ENCODE measurements around the gene FGF2. TPM values are rescaled to one million over a fixed set of nuclear protein-coding genes. Genes with fewer than 3 reads are reported as not detected.

The FGF2 gene
- total RNA-seq, 3 donors from 2014 or later = 0.37 to 0.84 (median 0.73) TPM

- Mint-ChIP-seq H3K27me3 (ENCODE audit: low read depth) (peaks cover 24% of the 10 kb centered on the region), H3K4me3 (no peak overlapping the region), H3K9me3 (peaks cover 4% of the 10 kb centered on the region), H3K4me1 (ENCODE audit: low read depth) (no peaks in the 10 kb centered on the region), H3K36me3 (ENCODE audit: insufficient read depth) (peaks cover 2% of the 10 kb centered on the region)
- no peak for ATAC-seq
- DNase-seq = no peak
Measured at GRCh38 chr4:122875949-122876348, 49.3 kb downstream of the FGF2 start.

DNA sequence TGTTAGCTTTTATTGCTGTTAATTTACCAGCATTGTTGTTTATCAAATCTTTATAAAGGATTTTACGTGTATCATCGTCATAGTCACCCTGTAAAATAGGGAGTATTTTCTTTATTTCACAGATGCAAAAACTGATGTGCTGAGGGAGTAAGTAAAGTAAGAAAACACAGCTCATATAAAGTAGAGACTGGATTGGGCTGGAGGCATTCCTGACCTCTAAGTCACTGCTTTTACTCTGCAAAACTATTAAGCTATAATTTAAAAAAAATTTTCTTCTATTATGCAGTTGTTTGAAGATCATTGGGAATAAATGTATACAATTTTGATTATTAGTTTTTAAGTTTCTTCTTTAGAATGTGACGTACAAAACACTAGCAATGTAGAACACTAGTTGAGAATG is 49.8 kb downstream of the FGF2 start:
- no peak overlapping the region for H3K4me3 Mint-ChIP-seq

GRCh38 chr4:122879001-122879400 is 52.4 kb downstream of the FGF2 start:
- no peaks in the 10 kb centered on the region for H3K4me1 Mint-ChIP-seq (ENCODE audit: low read depth)
- no peak for DNase-seq
- peaks cover 6% of the 10 kb centered on the region for H3K27me3 Mint-ChIP-seq (ENCODE audit: low read depth)
- peaks cover 6% of the 10 kb centered on the region for H3K36me3 Mint-ChIP-seq (ENCODE audit: insufficient read depth)
- H3K9me3 Mint-ChIP-seq = peaks cover 11% of the 10 kb centered on the region
- no peak for ATAC-seq
- H3K4me3 Mint-ChIP-seq = no peak overlapping the region

More for the DNA sequence above, 49.8 kb downstream of the FGF2 start:
- Mint-ChIP-seq H3K4me1 (ENCODE audit: low read depth) (no peaks in the 10 kb centered on the region), H3K36me3 (ENCODE audit: insufficient read depth) (peaks cover 3% of the 10 kb centered on the region), H3K27me3 (ENCODE audit: low read depth) (peaks cover 25% of the 10 kb centered on the region), H3K9me3 (peaks cover 8% of the 10 kb centered on the region)
- no peak for DNase-seq
- ATAC-seq = no peak

DNA sequence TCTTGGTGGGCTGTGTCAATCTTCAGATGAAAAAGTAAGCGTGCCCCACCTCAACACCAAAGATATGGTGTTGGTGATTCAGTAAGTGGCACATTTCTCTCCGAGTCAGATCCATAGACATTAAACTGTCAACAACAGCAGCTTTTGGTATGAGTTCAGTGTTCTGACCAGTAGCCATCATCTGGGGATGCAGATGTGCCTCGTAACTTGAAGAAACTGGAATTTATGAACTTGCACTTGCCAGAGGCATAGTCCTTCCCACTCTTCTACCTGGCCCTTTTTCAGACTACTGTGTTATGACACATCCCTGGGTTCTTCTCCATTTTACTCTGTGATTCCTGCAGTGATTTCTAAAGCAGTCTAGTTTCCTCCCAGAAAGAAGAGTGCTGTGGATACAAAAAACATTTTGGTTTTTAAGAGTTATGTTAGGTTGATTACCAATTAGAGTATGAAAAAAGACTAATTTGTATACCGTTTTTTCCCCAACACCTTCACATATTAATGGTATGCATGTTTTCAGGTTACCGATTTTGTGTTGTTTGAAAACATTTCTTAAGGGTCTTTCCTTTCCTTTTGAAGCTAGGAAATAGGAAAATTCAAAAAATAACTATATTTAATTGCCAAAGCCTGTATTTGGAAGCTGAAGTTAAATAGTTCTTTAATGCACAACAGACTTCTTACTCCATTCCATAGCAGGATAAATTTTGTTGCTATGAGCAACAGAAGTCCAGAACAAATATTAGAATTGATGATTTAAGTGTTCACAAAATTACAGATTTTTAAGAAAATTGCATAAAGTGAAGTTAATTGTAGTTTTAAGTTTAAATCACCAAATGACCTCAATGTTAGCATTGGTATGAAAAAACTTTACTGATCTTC is 56.5 kb downstream of the FGF2 start:
- no peak overlapping the region for H3K4me3 Mint-ChIP-seq
- DNase-seq = no peak
- H3K36me3 Mint-ChIP-seq (ENCODE audit: insufficient read depth) = peaks cover 6% of the 10 kb centered on the region
- H3K27me3 Mint-ChIP-seq (ENCODE audit: low read depth) = peaks cover 6% of the 10 kb centered on the region
- no peak for ATAC-seq
- H3K4me1 Mint-ChIP-seq (ENCODE audit: low read depth) = no peaks in the 10 kb centered on the region
- H3K9me3 Mint-ChIP-seq = peaks cover 11% of the 10 kb centered on the region

- peaks cover 6% of the 10 kb centered on the region for H3K36me3 Mint-ChIP-seq (ENCODE audit: insufficient read depth)
- ATAC-seq = no peak
- peaks cover 4% of the 10 kb centered on the region for H3K27me3 Mint-ChIP-seq (ENCODE audit: low read depth)
- H3K4me1 Mint-ChIP-seq (ENCODE audit: low read depth) = no peaks in the 10 kb centered on the region
- no peak overlapping the region for H3K4me3 Mint-ChIP-seq
- H3K9me3 Mint-ChIP-seq = peaks cover 11% of the 10 kb centered on the region
- no peak for DNase-seq
Measured at GRCh38 chr4:122884499-122884898, 57.9 kb downstream of the FGF2 start.

GRCh38 chr4:122889726-122890125 is 63.1 kb downstream of the FGF2 start:
- ATAC-seq (no peak), DNase-seq (no peak)
- Mint-ChIP-seq H3K4me3 (no peak overlapping the region), H3K9me3 (no peaks in the 10 kb centered on the region), H3K27me3 (ENCODE audit: low read depth) (no peaks in the 10 kb centered on the region), H3K36me3 (ENCODE audit: insufficient read depth) (no peaks in the 10 kb centered on the region), H3K4me1 (ENCODE audit: low read depth) (no peaks in the 10 kb centered on the region)

- DNase-seq = no peak
- no peak for ATAC-seq
- no peaks in the 10 kb centered on the region for H3K27me3 Mint-ChIP-seq (ENCODE audit: low read depth)
- H3K9me3 Mint-ChIP-seq = no peaks in the 10 kb centered on the region
- no peak overlapping the region for H3K4me3 Mint-ChIP-seq
- no peaks in the 10 kb centered on the region for H3K36me3 Mint-ChIP-seq (ENCODE audit: insufficient read depth)
- no peaks in the 10 kb centered on the region for H3K4me1 Mint-ChIP-seq (ENCODE audit: low read depth)
Measured at GRCh38 chr4:122890147-122890795, 63.6 kb downstream of the FGF2 start.

GRCh38 chr4:122894827-122895226 is 68.2 kb downstream of the FGF2 start:
- no peaks in the 10 kb centered on the region for H3K9me3 Mint-ChIP-seq
- no peak for ATAC-seq
- DNase-seq = no peak
- H3K36me3 Mint-ChIP-seq (ENCODE audit: insufficient read depth) = no peaks in the 10 kb centered on the region
- no peak overlapping the region for H3K4me3 Mint-ChIP-seq
- H3K27me3 Mint-ChIP-seq (ENCODE audit: low read depth) = no peaks in the 10 kb centered on the region
- H3K4me1 Mint-ChIP-seq (ENCODE audit: low read depth) = no peaks in the 10 kb centered on the region

DNA sequence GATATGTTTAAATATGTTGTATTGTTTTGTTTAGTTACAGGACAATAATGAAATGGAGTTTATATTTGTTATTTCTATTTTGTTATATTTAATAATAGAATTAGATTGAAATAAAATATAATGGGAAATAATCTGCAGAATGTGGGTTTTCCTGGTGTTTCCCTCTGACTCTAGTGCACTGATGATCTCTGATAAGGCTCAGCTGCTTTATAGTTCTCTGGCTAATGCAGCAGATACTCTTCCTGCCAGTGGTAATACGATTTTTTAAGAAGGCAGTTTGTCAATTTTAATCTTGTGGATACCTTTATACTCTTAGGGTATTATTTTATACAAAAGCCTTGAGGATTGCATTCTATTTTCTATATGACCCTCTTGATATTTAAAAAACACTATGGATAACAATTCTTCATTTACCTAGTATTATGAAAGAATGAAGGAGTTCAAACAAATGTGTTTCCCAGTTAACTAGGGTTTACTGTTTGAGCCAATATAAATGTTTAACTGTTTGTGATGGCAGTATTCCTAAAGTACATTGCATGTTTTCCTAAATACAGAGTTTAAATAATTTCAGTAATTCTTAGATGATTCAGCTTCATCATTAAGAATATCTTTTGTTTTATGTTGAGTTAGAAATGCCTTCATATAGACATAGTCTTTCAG is 68.8 kb downstream of the FGF2 start:
- H3K36me3 Mint-ChIP-seq (ENCODE audit: insufficient read depth) = peaks cover 2% of the 10 kb centered on the region
- no peaks in the 10 kb centered on the region for H3K27me3 Mint-ChIP-seq (ENCODE audit: low read depth)

DNA sequence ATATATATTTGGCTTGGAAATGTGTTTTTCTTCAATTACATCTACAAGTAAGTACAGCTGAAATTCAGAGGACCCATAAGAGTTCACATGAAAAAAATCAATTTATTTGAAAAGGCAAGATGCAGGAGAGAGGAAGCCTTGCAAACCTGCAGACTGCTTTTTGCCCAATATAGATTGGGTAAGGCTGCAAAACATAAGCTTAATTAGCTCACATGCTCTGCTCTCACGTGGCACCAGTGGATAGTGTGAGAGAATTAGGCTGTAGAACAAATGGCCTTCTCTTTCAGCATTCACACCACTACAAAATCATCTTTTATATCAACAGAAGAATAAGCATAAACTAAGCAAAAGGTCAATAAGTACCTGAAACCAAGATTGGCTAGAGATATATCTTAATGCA is 69.6 kb downstream of the FGF2 start:
- no peak overlapping the region for H3K4me3 Mint-ChIP-seq
- DNase-seq (no peak), ATAC-seq (no peak)
- H3K27me3 Mint-ChIP-seq (ENCODE audit: low read depth) = no peaks in the 10 kb centered on the region
- H3K9me3 Mint-ChIP-seq = no peaks in the 10 kb centered on the region
- H3K4me1 Mint-ChIP-seq (ENCODE audit: low read depth) = no peaks in the 10 kb centered on the region
- H3K36me3 Mint-ChIP-seq (ENCODE audit: insufficient read depth) = peaks cover 2% of the 10 kb centered on the region

More for the DNA sequence above, 68.8 kb downstream of the FGF2 start:
- Mint-ChIP-seq H3K4me3 (no peak overlapping the region), H3K9me3 (no peaks in the 10 kb centered on the region), H3K4me1 (ENCODE audit: low read depth) (no peaks in the 10 kb centered on the region)
- DNase-seq (no peak), ATAC-seq (no peak)

DNA sequence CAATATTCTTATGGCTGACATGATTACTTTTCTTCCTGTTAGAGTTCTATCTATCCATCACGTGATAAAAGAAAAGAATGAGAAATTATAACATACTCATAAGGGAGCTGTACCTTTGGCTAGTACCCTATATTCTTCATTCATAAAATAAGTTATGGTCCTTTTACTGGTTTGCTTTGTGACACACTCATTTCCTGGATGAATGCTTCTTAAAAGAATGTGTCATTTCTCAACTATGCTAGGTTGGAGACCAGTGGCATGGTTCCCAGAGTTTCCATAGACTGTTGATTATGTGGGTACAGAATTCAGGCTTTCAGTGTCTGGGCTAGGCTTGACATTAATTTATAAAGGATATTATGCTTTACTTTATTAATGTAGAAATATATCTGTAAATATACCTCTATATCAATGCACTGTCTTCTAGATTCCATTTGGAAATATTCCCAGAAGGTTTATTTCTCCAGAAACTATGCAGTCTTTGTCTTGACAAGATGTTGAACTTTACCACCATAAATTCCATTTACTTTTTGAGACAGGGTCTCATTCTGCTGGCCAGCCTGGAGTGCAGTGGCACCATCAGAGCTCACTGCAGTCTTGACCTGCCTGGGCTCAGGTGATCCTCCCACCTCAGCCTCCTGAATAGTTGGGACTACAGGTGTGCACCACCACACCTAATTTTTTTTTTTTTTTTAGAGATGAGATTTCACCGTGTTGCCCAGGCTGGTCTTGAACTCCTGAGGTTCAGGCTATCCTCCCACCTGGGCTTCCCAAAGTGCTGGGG is 71.9 kb downstream of the FGF2 start:
- ATAC-seq = no peak

GRCh38 chr4:122899682-122900081 is 73.1 kb downstream of the FGF2 start:
- no peaks in the 10 kb centered on the region for H3K9me3 Mint-ChIP-seq
- ATAC-seq (no peak), DNase-seq (no peak)
- H3K36me3 Mint-ChIP-seq (ENCODE audit: insufficient read depth) = peaks cover 2% of the 10 kb centered on the region
- no peaks in the 10 kb centered on the region for H3K4me1 Mint-ChIP-seq (ENCODE audit: low read depth)
- no peaks in the 10 kb centered on the region for H3K27me3 Mint-ChIP-seq (ENCODE audit: low read depth)
- no peak overlapping the region for H3K4me3 Mint-ChIP-seq

More for the DNA sequence above, 71.9 kb downstream of the FGF2 start:
- Mint-ChIP-seq H3K4me1 (ENCODE audit: low read depth) (no peaks in the 10 kb centered on the region), H3K4me3 (no peak overlapping the region), H3K27me3 (ENCODE audit: low read depth) (no peaks in the 10 kb centered on the region), H3K9me3 (no peaks in the 10 kb centered on the region), H3K36me3 (ENCODE audit: insufficient read depth) (peaks cover 2% of the 10 kb centered on the region)
- DNase-seq = no peak

GRCh38 chr4:122900314-122900713 is 73.7 kb downstream of the FGF2 start:
- no peaks in the 10 kb centered on the region for H3K4me1 Mint-ChIP-seq (ENCODE audit: low read depth)
- no peak for ATAC-seq
- H3K4me3 Mint-ChIP-seq = no peak overlapping the region
- no peaks in the 10 kb centered on the region for H3K9me3 Mint-ChIP-seq
- H3K36me3 Mint-ChIP-seq (ENCODE audit: insufficient read depth) = peaks cover 2% of the 10 kb centered on the region
- no peak for DNase-seq
- no peaks in the 10 kb centered on the region for H3K27me3 Mint-ChIP-seq (ENCODE audit: low read depth)

All from activated T-cell treated with anti-CD3 and anti-CD28 coated beads, Interleukin-2, amount 50 U/mL, for 4 hours (primary cell).